ENCODE measurements around the gene PARVA. TPM values are rescaled to one million over a fixed set of nuclear protein-coding genes. Genes with fewer than 3 reads are reported as not detected.

Gene PARVA
- total RNA-seq, 2 donors from 2014 or later, result 32.0 to 33.7 TPM

- Histone ChIP-seq H3K4me1 (peaks cover 8% of the 10 kb centered on the region), H3K27ac (no peak overlapping the region), H3K36me3 (replicated peaks in 1 of 2; ENCODE audit: insufficient read depth in 1 of 2, low read depth in 2 of 2) (no peaks in the 10 kb centered on the region), H3K27me3 (no peaks in the 10 kb centered on the region), H3K4me3 (no peak overlapping the region), H3K9me3 (no peaks in the 10 kb centered on the region)
- DNase-seq, result peak; percentile 90 to 94 (median 91)
- TF ChIP-seq POLR2A (IDR thresholded peaks at IDR 0.05), result no peak
- TF ChIP-seq CTCF (IDR thresholded peaks at IDR 0.05), result peak; percentile 69 to 94 (median 81)
- intact Hi-C loops (cut with DNase I), result loop anchor here (5.0 kb wide), 1 partner anchor 561 kb away; no protein-coding TSS in a partner anchor
- peak; percentile 96 for ATAC-seq
- WGBS, 2 donors, result 6 to 9% methylated on average over 7 of the region's 7 CpGs
Observed at GRCh38 chr11:12331239-12331874, 46.0 kb upstream of the PARVA start.

- Histone ChIP-seq H3K36me3 (replicated peaks in 1 of 2; ENCODE audit: insufficient read depth in 1 of 2, low read depth in 2 of 2) (no peaks in the 10 kb centered on the region), H3K27ac (no peak overlapping the region), H3K27me3 (no peaks in the 10 kb centered on the region), H3K4me1 (no peaks in the 10 kb centered on the region), H3K9me3 (no peaks in the 10 kb centered on the region), H3K4me3 (no peak overlapping the region)
- 63 to 72% methylated on average over 6 of the region's 6 CpGs for WGBS, 2 donors
- no peak for DNase-seq
- TF ChIP-seq POLR2A (IDR thresholded peaks at IDR 0.05), result no peak
- TF ChIP-seq CTCF (IDR thresholded peaks at IDR 0.05), result no peak
- no peak for ATAC-seq
- intact Hi-C loops (cut with DNase I), result no loop called here
Observed at GRCh38 chr11:12343526-12343925, 33.8 kb upstream of the PARVA start.

- H3K36me3 ChIP-seq (replicated peaks in 1 of 2; ENCODE audit: insufficient read depth in 1 of 2, low read depth in 2 of 2), result no peaks in the 10 kb centered on the region
- H3K4me1 ChIP-seq, result peaks cover 23% of the 10 kb centered on the region
- 75 to 89% methylated on average over 1 of the region's 1 CpG for WGBS, 2 donors
- no peaks in the 10 kb centered on the region for H3K9me3 ChIP-seq
- TF ChIP-seq POLR2A (IDR thresholded peaks at IDR 0.05) (no peak), CTCF (IDR thresholded peaks at IDR 0.05) (no peak)
- ATAC-seq (no peak), DNase-seq (no peak)
- intact Hi-C loops (cut with DNase I), result no loop called here
- no peak overlapping the region for H3K27ac ChIP-seq
- no peaks in the 10 kb centered on the region for H3K27me3 ChIP-seq
- no peak overlapping the region for H3K4me3 ChIP-seq
Observed at GRCh38 chr11:12353534-12353933, 23.8 kb upstream of the PARVA start.

- DNase-seq (no peak), ATAC-seq (no peak)
- no peak for TF ChIP-seq CTCF (IDR thresholded peaks at IDR 0.05)
- no peak for TF ChIP-seq POLR2A (IDR thresholded peaks at IDR 0.05)
- Histone ChIP-seq H3K27ac (no peak overlapping the region), H3K36me3 (replicated peaks in 1 of 2; ENCODE audit: insufficient read depth in 1 of 2, low read depth in 2 of 2) (no peaks in the 10 kb centered on the region), H3K27me3 (no peaks in the 10 kb centered on the region), H3K4me1 (peaks cover 37% of the 10 kb centered on the region), H3K4me3 (no peak overlapping the region), H3K9me3 (no peaks in the 10 kb centered on the region)
- WGBS, 2 donors, result 59 to 67% methylated on average over 9 of the region's 9 CpGs
- intact Hi-C loops (cut with DNase I), result no loop called here
Observed at GRCh38 chr11:12354750-12355545, 22.4 kb upstream of the PARVA start.

All from body of pancreas (tissue), 4 donors.